Activated B cell treated with CpG ODN at 0.5 μM for 24 hours (primary cell): ENCODE results near the gene PHYH. TPM values are rescaled to one million over a fixed set of nuclear protein-coding genes. Genes with fewer than 3 reads are reported as not detected.

Experiments
- ATAC-seq: fragments of 200-7000 bp; cut with Tn5 transposase; one replicate; pipeline ENCODE4 v1.10.0; 2021; ENCODE audit warnings: low read depth, mild to moderate bottlenecking, moderate library complexity
- CTCF ChIA-PET: fragments of 350-600 bp; sonication (Branson Sonifier 250); formaldehyde crosslinking; loops from one replicate; lab custom pipeline; 2021; ENCODE audit warnings: antibody characterized with exemption; lab: Charles Lee
- POLR2A ChIA-PET: fragments of 350-600 bp; sonication (Branson Sonifier 250); formaldehyde crosslinking; loops from one replicate; lab custom pipeline; 2021; ENCODE audit warnings: antibody characterized with exemption; lab: Charles Lee
- DNase-seq: peaks from one replicate; pipeline ENCODE4 v3.0.0; 2022
- H3K27ac Mint-ChIP-seq: one replicate; pipeline ENCODE4 v1.8.0; 2020; ENCODE audit warnings: mixed read lengths
- H3K27me3 Mint-ChIP-seq: one replicate; pipeline ENCODE4 v1.8.0; 2021; ENCODE audit warnings: mixed read lengths
- H3K36me3 Mint-ChIP-seq: one replicate; pipeline ENCODE4 v1.8.0; 2021; ENCODE audit warnings: low read depth, mixed read lengths
- H3K4me1 Mint-ChIP-seq: one replicate; pipeline ENCODE4 v1.8.0; 2021; ENCODE audit warnings: mixed read lengths
- H3K4me3 Mint-ChIP-seq: one replicate; pipeline ENCODE4 v1.8.0; 2020; ENCODE audit warnings: mild to moderate bottlenecking, mixed read lengths
- H3K9me3 Mint-ChIP-seq: one replicate; pipeline ENCODE4 v1.8.0; 2020; ENCODE audit warnings: mixed read lengths
- CTCF ChIP-seq: fragments of 200-600 bp; IDR thresholded peaks from one replicate; pipeline ENCODE4 v1.8.0; 2022; ENCODE audit warnings: antibody characterized with exemption, mild to moderate bottlenecking
- intact Hi-C: fragments of 100-400 bp; cut with micrococcal nuclease; formaldehyde crosslinking; loops from one replicate; pipeline ENCODE4 v1.15.1; 2024
- total RNA-seq: library from RNA; stranded (reverse); gene quantifications from 2 replicates; pipeline ENCODE4 v1.2.3, GENCODE V29; 2022

The PHYH gene
- total RNA-seq, 1 donor from 2014 or later, result 10.4 TPM

GRCh38 chr10:13346283-13347042 is 46.6 kb upstream of the PHYH start:
- TF ChIP-seq CTCF, result no peak
- ChIA-PET POLR2A (no interaction called here), CTCF (no interaction called here)
- no peak for DNase-seq
- Mint-ChIP-seq H3K27ac (peak overlapping the region; percentile 83), H3K4me3 (peak overlapping the region; percentile 82), H3K36me3 (peaks cover 12% of the 10 kb centered on the region), H3K9me3 (no peaks in the 10 kb centered on the region), H3K4me1 (peaks cover 46% of the 10 kb centered on the region), H3K27me3 (no peaks in the 10 kb centered on the region)
- intact Hi-C loops, result loop anchor here (1.0 to 10.0 kb wide), 3 partner anchors 246 to 1821 kb away; partner anchors contain the start of genes NMT2, OPTN and UPF2
- no peak for ATAC-seq

GRCh38 chr10:13340626-13341376 is 40.9 kb upstream of the PHYH start:
- POLR2A ChIA-PET, result no interaction called here
- H3K27ac Mint-ChIP-seq, result no peak overlapping the region
- intact Hi-C loops, result loop anchor here (10.0 kb wide), 1 partner anchor 1296 kb away; the partner anchor contains the start of gene UPF2

GRCh38 chr10:13340068-13340467 is 40.2 kb upstream of the PHYH start:
- H3K27me3 Mint-ChIP-seq, result no peaks in the 10 kb centered on the region
- ATAC-seq (no peak), DNase-seq (no peak)
- H3K9me3 Mint-ChIP-seq, result no peaks in the 10 kb centered on the region
- H3K4me3 Mint-ChIP-seq, result peak overlapping the region; percentile 8
- H3K36me3 Mint-ChIP-seq, result peaks cover 42% of the 10 kb centered on the region
- H3K27ac Mint-ChIP-seq, result peak overlapping the region; percentile 1
- ChIA-PET POLR2A (no interaction called here), CTCF (no interaction called here)
- intact Hi-C loops, result loop anchor here (10.0 kb wide), 1 partner anchor 1295 kb away; the partner anchor contains the start of gene UPF2
- TF ChIP-seq CTCF, result no peak
- peaks cover 21% of the 10 kb centered on the region for H3K4me1 Mint-ChIP-seq

More at GRCh38 chr10:13340626-13341376, 40.9 kb upstream of the PHYH start:
- Mint-ChIP-seq H3K4me1 (peaks cover 25% of the 10 kb centered on the region), H3K27me3 (no peaks in the 10 kb centered on the region), H3K36me3 (peaks cover 37% of the 10 kb centered on the region), H3K4me3 (no peak overlapping the region), H3K9me3 (no peaks in the 10 kb centered on the region)
- no peak for DNase-seq
- ATAC-seq, result peak; percentile 83
- CTCF ChIA-PET, result no interaction called here
- TF ChIP-seq CTCF, result no peak

GRCh38 chr10:13338390-13339110 is 38.7 kb upstream of the PHYH start:
- Mint-ChIP-seq H3K36me3 (peaks cover 44% of the 10 kb centered on the region), H3K4me3 (no peak overlapping the region), H3K27ac (no peak overlapping the region), H3K9me3 (no peaks in the 10 kb centered on the region), H3K4me1 (peaks cover 17% of the 10 kb centered on the region), H3K27me3 (no peaks in the 10 kb centered on the region)
- no peak for TF ChIP-seq CTCF
- intact Hi-C loops, result no loop called here
- CTCF ChIA-PET, result no interaction called here
- ATAC-seq, result no peak
- POLR2A ChIA-PET, result no interaction called here
- DNase-seq, result no peak
